Left lobe of liver (tissue), 2 donors: ENCODE data around the gene DTX1. TPM values are rescaled to one million over a fixed set of nuclear protein-coding genes. Genes with fewer than 3 reads are reported as not detected.

ENCODE experiments used
- ATAC-seq: fragments of 200-7000 bp; cut with Tn5 transposase; one replicate; pipeline ENCODE4 v1.9.1; 2020; ENCODE audit warnings: mild to moderate bottlenecking, moderate library complexity
- DNase-seq: peaks from one replicate; pipeline ENCODE4 v3.0.0-alpha.2; 2020; ENCODE audit warnings: low spot score
- total RNA-seq: library from RNA; stranded (reverse); gene quantifications from one replicate; pipeline ENCODE4 v1.2.1, GENCODE V29; 2021
- donor health status: DM: no; HTN: no; CAD: no; lungs with moderate emphysema.
- donor health status: DM: no; HTN: yes; CAD: no.

The DTX1 gene
- total RNA-seq, 1 donor from 2014 or later: 24.5 TPM

- no peak for DNase-seq
- ATAC-seq: no peak
Measured at GRCh38 chr12:113054948-113055486, 1.5 kb upstream of the DTX1 start.

- DNase-seq: no peak
- ATAC-seq: peak; percentile 39
Measured at GRCh38 chr12:113055594-113056380, 743 bp upstream of the DTX1 start.

DNA sequence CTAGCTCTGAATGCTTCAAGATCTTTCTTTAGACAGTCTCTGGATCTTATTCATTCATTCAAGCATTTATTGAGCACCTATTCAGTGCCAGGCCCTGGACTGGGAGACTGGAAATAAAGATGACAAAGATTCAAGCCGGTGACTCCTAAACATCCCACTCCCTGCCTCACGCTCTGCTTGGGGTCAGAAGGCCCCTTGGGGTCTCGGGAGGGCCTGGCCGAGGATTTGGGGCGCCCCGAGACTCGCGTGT is 224 bp upstream of the DTX1 start:
- no peak for ATAC-seq

GRCh38 chr12:113057565-113058485 is 1.3 kb downstream of the DTX1 start:
- DNase-seq: no peak

More for the DNA sequence above, 224 bp upstream of the DTX1 start:
- no peak for DNase-seq

GRCh38 chr12:113058553-113058952 is 2.0 kb downstream of the DTX1 start:
- no peak for ATAC-seq

More at GRCh38 chr12:113057565-113058485, 1.3 kb downstream of the DTX1 start:
- ATAC-seq: peak; percentile 53

DNA sequence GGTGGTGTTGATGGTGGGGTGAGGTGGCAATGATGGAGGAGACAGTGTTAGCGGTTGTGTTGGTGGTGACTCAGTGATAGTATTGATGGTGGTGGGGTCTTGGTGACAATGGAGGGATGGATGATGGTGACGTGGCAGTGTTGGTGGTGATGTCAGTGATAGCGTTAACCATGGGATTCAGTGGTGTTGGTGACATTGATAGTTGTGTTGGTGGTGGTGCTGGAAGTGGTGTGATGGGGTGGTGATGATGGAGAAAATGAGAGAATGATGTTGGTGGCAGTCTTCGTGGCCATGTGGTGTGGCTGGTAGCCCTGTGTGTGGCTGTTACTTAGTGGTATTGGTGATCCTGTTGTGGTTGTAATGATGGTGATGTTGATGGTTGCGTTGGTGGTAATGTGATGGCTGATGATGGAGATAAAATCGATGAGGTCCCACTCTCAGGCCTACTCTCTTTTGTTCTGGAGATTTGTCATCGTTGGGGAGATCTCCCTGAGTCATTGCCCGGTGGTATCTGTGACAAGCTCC is 2.6 kb downstream of the DTX1 start:
- no peak for ATAC-seq

More at GRCh38 chr12:113058553-113058952, 2.0 kb downstream of the DTX1 start:
- no peak for DNase-seq

DNA sequence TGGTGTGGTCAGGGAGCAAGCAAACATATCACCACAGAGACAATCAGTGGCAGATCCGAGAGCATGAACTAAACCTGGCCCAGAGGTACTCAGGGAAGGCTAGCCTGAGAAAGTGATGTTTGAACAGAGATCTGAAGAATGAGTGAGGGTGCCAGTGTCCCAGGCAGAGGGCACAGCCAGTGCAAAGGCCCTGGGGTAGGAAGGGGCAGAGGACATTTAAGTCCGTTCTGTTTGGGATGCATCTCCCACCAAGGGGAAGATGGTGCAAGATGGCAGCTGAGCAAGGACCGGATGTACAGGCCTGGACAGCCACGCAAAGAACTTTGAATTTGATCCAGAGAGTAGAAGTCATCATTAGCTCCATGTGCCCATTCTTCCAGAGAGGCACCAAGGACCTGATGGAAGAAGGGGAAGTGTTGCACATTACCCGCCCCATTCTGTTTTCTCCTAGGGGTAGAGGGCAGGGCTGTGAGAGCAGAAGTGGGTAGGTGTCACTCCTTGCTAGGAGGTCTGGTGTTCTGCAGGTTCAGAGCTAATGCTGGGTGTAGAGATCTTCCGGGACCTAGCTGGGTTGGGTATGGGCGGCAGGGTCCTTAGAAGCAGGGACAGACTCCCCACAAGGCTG is 3.9 kb downstream of the DTX1 start:
- ATAC-seq (no peak), DNase-seq (no peak)

More for the DNA sequence above, 2.6 kb downstream of the DTX1 start:
- no peak for DNase-seq

DNA sequence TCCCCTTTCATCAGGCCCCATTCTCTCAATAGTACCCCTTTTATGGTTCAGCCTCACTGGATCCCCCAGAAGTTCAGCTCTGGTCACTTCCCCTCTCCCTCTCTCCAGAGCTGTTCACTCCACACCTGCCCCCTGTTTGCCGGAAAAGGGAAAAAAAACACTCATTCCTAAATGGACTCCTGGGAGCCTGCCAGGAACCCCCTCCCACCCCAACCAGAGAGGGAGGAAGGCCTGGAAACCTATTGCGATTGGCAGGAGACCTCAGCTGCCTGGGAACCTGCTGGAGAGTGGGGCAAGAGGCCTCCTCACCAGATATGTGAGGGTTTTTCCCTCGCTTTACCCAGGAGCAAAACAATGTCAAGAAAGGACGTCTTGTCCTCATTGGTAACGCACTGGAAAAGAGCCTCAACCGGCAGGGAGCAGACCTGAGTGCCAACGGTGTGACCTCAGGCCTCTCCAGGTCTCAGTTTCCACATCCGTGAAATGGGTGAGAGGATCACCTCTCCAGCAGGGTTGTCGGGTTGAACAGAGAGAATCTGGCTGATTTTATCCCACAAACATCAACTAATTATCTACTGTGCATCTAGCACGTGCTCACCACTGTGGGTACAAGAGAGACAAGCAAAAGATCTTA is 4.6 kb downstream of the DTX1 start:
- DNase-seq (no peak), ATAC-seq (no peak)

GRCh38 chr12:113062502-113063395 is 6.2 kb downstream of the DTX1 start:
- peak; percentile 75 for ATAC-seq
- peak; percentile 86 for DNase-seq

GRCh38 chr12:113063396-113064350 is 7.1 kb downstream of the DTX1 start:
- no peak for DNase-seq

DNA sequence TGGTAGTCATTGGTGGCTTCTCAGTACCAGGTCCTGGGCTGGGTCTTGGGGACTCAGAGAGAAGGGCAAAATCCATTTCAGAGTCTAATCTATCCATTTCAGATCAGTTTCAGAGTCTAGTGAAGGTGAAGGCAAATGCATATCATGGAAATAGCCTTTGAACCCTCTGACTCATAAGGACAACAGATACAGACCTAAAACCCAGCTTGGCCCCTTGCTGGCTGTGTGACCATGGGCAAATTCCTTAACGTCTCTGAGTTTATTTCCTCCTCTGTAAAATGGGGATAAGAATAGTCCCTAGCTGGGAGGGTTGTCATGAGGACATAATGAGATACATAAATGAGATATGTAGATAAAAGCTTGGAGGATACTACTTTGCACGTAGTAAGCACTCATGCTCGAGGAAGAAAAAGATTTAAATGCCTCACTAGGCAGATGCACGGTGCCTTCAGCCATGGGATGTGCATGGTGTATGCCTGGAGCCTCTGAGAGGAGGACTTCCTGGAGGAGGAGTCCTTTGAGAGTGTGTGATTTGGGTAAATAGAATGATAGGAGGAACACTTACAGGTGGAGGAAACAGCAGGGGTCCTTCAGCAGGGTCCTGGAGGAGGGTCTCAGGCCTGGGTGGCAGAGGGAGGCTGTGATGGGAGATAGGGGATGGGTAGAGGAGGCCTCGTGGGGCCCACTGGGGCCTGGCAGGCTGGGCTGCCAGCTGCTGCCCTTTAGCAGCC is 8.0 kb downstream of the DTX1 start:
- no peak for DNase-seq
- ATAC-seq: no peak

More at GRCh38 chr12:113063396-113064350, 7.1 kb downstream of the DTX1 start:
- ATAC-seq: no peak

DNA sequence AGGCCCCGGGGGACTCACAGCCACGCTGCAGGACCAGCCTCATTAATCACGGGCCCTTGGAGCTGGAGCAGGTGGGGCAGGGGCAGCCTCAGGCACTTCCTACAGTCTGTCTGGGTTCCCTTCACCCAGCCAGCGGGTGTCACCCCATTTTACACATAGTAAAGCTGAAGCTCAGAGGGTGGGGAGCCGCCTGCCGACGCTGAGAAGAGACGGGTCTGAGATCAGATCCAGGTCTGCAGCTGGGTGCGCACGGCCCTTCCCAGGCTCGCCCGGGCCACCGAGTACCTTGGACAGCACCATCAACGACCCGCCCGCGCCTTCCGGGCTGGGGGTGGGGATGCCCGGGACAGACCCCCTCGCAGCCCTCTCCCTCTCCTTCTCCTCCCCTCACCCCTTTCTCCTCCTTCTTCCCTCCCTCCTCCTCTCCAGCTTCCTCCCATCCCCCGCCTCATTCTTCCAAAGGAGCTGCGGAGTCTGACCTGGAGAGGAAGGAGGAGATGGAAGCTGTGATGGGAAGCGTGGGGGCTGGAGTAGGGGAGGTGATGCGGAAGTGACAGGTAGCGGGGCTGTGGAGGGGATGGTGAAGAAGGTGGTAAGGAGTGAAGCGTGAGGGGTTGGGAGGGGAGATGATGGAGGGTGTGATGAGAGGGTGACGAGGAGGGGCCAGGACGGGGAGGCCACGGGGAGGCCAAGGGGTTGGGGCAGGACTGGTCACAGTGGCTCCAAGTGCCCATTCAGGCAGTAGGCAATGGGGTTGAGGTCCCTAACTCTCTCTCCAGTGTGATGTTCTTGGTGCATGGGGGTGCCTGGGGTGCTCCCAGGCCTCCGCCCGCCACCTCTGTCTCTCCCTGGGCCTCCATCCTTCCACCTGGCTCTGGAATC is 8.8 kb downstream of the DTX1 start:
- ATAC-seq (no peak), DNase-seq (no peak)

DNA sequence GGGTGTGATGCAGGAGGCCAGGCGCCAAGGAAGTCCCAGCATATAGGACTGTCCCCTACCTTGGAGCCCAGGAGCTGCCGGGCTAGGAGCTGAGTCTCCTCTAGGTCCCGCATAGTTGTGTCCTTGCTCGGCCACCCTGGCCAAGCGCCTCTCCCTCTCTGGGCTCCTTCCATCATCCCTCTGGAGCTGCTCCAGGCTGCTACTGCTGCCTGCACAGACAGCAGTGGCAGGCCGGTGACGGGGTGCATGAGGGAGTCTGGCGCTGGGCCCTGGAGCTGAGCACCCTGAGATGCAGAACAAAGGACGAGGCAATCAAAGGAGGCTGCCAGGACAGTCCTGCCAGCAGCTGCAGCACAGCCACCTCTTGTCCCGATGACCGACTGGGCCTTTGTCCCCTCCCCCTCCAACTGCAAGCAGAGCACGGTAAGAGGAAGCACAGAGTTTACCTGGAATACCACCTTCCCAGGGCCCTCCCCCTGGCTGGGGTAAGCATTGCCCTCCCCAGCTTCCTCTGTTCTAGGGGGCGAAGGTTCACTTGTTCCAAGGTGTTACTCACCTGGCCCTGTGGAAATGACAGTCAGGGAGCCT is 10.4 kb downstream of the DTX1 start:
- DNase-seq (peak; percentile 80), ATAC-seq (peak; percentile 53)

DNA sequence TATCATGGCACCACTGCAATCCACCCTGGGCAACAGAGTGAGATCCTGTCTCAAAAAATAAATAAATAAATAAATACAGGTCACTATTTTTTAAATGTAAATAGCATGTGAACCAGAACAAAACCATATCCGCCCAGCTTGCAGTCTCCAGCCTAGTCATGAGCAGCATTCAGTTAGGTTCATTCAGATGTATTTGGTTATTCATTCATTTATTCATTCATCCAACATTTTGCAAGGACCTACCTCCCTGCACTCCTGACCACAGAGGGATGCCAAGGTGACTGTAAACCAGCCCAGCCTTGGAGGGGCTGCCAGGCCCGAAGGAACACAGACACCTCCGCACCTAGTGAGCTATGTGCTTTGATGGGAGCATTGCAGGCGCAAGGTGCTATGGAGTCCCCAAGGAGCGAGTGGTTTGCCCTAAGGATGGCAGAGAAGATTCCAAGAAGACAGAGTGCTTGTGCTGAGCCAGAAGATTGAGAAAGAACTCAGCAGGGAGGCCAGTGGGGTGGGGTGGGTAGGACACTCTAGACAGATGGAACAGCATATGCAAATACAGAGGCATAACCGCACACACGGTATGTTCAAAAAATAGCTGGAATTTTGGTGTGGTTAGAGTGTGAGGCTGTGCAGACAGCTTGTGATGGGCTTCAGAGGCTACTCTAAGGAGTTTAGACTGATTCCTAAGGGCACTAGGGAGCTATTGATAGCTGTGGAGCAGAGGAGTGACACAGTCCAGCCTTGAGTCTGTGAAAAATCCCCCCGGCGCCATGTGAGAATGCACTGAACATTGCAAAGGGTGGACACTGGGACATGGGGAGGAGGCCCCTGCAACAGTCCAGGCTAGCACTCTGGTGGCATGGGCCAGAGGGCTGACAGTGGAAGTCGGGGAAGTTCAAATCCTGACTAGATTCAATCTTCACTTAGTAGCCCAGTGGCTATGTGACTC is 11.7 kb downstream of the DTX1 start:
- no peak for ATAC-seq

DNA sequence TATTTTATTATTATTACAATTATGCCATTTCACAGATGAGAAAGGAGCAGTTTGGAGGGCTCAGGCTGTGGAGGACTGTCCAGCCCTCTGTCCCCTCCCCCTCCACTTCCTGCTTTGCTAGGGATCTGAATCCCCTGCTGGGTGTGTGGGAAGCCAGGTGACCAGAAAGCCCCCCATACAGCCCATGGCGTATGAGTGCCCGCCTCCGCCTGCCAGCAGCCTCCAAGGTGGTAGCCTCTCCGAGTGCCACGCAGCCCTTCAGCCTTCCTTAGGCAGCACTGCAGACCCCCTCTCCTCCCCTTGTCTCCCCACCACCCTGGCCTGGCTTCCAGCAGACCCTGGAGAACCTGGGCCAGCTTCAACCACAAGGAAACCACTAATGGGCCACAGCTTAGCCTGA is 12.6 kb downstream of the DTX1 start:
- ATAC-seq (no peak), DNase-seq (no peak)

More for the DNA sequence above, 11.7 kb downstream of the DTX1 start:
- DNase-seq: no peak
